Gastrocnemius medialis (tissue), 4 donors: ENCODE results near the gene HRCT1. TPM values are rescaled to one million over a fixed set of nuclear protein-coding genes. Genes with fewer than 3 reads are reported as not detected.

Experiments used
- ATAC-seq, 2 donors: fragments of 150-250 bp; one replicate each; pipeline ENCODE4 v1.9.1; 2016
- DNase-seq, 2 donors: peaks; one replicate each; pipeline ENCODE4 v3.0.0-alpha.2; 2019
- H3K27ac ChIP-seq, 4 donors: fragments of 200-600 bp; sonication (generic); 1 replicate in 1 of 4; 2 replicates in 3 of 4; pipeline ENCODE4 v1.5.1; 2016 to 2018; ENCODE audit warnings: mild to moderate bottlenecking in 2 of 4, moderate library complexity in 1 of 4
- H3K27me3 ChIP-seq, 3 donors: fragments of 200-600 bp; sonication (generic) in 2 of 3; 1 replicate in 1 of 3; 2 replicates in 2 of 3; pipeline versions ENCODE4 v1.5.1 to v1.6.0; 2016 to 2019; ENCODE audit warnings: mild to moderate bottlenecking in 1 of 3, moderate library complexity in 1 of 3
- H3K36me3 ChIP-seq, 2 donors: fragments of 200-600 bp; sonication (generic) in 1 of 2; one replicate each; pipeline ENCODE4 v1.5.1; 2017 to 2018
- H3K4me1 ChIP-seq, 2 donors: fragments of 200-600 bp; sonication (generic) in 1 of 2; one replicate each; pipeline ENCODE4 v1.5.1; 2016 to 2017; ENCODE audit warnings: mild to moderate bottlenecking in 2 of 2
- H3K4me3 ChIP-seq, 4 donors: fragments of 200-600 bp; sonication (generic) in 3 of 4; 1 replicate in 1 of 4; 2 replicates in 3 of 4; pipeline ENCODE4 v1.5.1; 2016 to 2019; ENCODE audit warnings: mild to moderate bottlenecking in 2 of 4
- H3K9me3 ChIP-seq, 3 donors: fragments of 200-600 bp; sonication (generic) in 2 of 3; 1 replicate in 1 of 3; 2 replicates in 2 of 3; pipeline ENCODE4 v1.5.1; 2016 to 2019
- POLR2A ChIP-seq, 2 donors: fragments of 450-650 bp; IDR thresholded peaks; one replicate each; pipeline ENCODE4 v1.6.1; 2017; ENCODE audit warnings: antibody characterized with exemption in 2 of 2, mild to moderate bottlenecking in 2 of 2, moderate library complexity in 2 of 2
- in situ Hi-C, 4 donors: fragments of 200-750 bp; cut with MboI; loops; one replicate each; pipeline versions ENCODE4 v1.15.0 to v1.8.0; 2017; ENCODE audit warnings: low sequenced_read_pairs in 4 of 4
- intact Hi-C: fragments of 100-400 bp; cut with DNase I; formaldehyde crosslinking; loops from one replicate; pipeline ENCODE4 v1.15.1; 2023; ENCODE audit warnings: low total_unique reads
- total RNA-seq, 4 donors: library from RNA; depleted of rRNA; stranded (reverse); fragments of >200 nt; gene quantifications; one replicate each; pipeline versions ENCODE4 v1.1.0 to v1.2.3, GENCODE V29; 2016
- TF ChIP-seq, protein P1 (sequence below), 5 experiments: fragments of 450-650 bp in 3 of 5; fragments of 200-600 bp in 2 of 5; sonication (generic) in 2 of 5; IDR thresholded peaks in 4 of 5; conservative IDR thresholded peaks in 1 of 5; 1 replicate in 4 of 5; 2 replicates in 1 of 5; pipeline ENCODE4 v1.5.1; 2016 to 2019; ENCODE audit warnings: antibody characterized with exemption in 5 of 5, mild to moderate bottlenecking in 3 of 5, moderate library complexity in 3 of 5

The HRCT1 gene
- total RNA-seq, 4 donors from 2014 or later = 3.2 to 5.1 (median 3.3) TPM; not detected in 1

DNA sequence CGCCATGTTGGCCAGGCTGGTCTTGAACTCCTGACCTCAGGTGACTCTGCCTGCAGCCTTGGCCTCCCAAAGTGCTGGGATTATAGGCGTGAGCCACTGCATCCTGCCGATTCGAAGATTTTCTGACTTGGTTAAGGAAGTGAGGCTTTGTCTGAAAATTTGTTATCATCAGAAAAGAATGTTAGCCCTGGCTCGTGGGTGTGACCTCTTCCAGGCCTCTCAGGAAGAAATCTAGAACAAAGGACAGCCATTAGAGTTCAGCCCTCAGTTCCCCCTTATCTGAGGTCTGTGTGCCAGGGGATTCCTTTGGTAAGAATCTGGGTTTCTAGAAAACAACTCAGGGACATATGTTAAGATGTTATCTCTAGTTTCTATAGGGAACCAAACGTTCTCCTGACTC lies 45.7 kb downstream of the HRCT1 start:
- ATAC-seq = peak; percentile 47 to 56
- TF ChIP-seq, protein P1, sequence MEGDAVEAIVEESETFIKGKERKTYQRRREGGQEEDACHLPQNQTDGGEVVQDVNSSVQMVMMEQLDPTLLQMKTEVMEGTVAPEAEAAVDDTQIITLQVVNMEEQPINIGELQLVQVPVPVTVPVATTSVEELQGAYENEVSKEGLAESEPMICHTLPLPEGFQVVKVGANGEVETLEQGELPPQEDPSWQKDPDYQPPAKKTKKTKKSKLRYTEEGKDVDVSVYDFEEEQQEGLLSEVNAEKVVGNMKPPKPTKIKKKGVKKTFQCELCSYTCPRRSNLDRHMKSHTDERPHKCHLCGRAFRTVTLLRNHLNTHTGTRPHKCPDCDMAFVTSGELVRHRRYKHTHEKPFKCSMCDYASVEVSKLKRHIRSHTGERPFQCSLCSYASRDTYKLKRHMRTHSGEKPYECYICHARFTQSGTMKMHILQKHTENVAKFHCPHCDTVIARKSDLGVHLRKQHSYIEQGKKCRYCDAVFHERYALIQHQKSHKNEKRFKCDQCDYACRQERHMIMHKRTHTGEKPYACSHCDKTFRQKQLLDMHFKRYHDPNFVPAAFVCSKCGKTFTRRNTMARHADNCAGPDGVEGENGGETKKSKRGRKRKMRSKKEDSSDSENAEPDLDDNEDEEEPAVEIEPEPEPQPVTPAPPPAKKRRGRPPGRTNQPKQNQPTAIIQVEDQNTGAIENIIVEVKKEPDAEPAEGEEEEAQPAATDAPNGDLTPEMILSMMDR (IDR thresholded peaks at IDR 0.05 in 4 of 5, conservative IDR thresholded peaks at IDR 0.05 in 1 of 5) = no peak
- no peaks in the 10 kb centered on the region for H3K4me1 ChIP-seq
- in situ Hi-C loops = loop anchor here in 2 of 4 donors (10.0 to 25.0 kb wide), 2 partner anchors 63 to 386 kb away; no protein-coding TSS in a partner anchor
- H3K9me3 ChIP-seq = no peaks in the 10 kb centered on the region
- H3K36me3 ChIP-seq = no peaks in the 10 kb centered on the region
- peak overlapping the region; percentile 45 to 70 (median 61) for H3K27ac ChIP-seq
- intact Hi-C loops = no loop called here
- no peak overlapping the region for H3K4me3 ChIP-seq
- no peak for DNase-seq
- H3K27me3 ChIP-seq = no peaks in the 10 kb centered on the region

DNA sequence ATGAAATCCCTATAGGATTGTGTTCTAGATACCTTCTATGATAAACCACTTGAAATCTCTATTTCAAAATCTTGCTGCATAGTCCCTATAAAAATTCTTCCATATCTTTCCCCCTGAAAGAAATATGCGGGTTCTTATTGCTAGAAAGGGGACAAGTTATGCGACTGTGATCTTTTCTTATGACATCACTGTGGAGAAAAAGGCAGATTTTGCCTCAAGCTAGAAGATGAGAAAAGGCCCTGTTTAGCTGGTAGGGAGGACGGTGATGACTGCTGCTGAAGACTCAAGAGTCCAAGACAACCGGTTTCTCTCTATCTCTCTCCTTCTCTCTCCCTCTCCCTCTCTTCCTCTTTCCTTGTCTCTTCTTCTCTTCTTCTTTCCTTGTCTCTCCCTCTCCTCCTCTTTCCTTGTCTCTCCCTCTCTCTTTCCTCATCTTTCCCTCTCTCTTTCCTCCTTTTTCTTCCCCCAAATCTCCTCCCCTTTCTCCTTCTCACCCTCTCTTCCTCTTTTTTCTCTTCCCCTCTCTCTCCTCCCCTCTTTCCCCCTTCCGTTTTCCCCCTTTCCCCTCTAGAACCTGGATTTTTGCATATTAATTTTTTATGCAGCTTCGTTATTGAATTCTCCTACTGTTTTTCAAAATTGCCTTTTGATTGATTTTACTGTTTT lies 46.7 kb downstream of the HRCT1 start:
- Histone ChIP-seq H3K36me3 (no peaks in the 10 kb centered on the region), H3K9me3 (no peaks in the 10 kb centered on the region), H3K4me3 (no peak overlapping the region), H3K4me1 (no peaks in the 10 kb centered on the region), H3K27me3 (no peaks in the 10 kb centered on the region), H3K27ac (peak overlapping the region in 3 of 4 donors; percentile 53 to 70 (median 64))
- no peak for ATAC-seq
- no peak for DNase-seq
- in situ Hi-C loops = loop anchor here in 2 of 4 donors (10.0 to 25.0 kb wide), 2 partner anchors 62 to 385 kb away; no protein-coding TSS in a partner anchor
- intact Hi-C loops = no loop called here
- no peak for TF ChIP-seq POLR2A (IDR thresholded peaks at IDR 0.05)
- TF ChIP-seq, protein P1 (IDR thresholded peaks at IDR 0.05 in 4 of 5, conservative IDR thresholded peaks at IDR 0.05 in 1 of 5) = no peak

DNA sequence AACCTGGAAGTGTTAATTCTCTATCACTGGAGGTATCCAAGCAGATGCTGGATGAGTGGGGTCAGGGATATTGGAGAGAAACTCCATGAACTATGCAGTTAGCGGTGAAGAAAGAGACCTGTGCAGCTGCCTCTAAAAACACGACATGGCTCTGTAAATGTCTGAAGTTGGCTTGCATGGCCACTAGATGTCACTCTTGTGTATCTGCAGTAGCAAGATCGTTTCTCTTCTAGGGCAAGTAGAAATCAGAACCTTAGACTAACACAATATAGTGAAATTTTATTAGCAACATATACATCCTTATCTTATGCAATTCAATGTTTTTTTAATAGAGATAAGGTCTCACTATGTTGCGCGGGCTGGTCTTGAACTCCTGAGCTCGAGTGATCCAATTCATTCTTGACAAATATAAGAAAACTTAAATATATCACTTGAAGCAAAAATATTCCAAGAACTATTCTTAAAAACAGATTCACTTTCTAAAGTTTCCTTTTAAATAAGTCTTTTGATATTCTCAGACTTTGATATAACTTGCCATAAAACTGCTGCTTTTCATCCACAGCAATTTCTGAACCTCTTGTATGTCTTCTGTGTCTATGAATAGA lies 49.0 kb downstream of the HRCT1 start:
- Histone ChIP-seq H3K27me3 (no peaks in the 10 kb centered on the region), H3K36me3 (no peaks in the 10 kb centered on the region), H3K9me3 (no peaks in the 10 kb centered on the region), H3K27ac (no peak overlapping the region), H3K4me3 (no peak overlapping the region), H3K4me1 (no peaks in the 10 kb centered on the region)
- ATAC-seq (peak; percentile 85 to 87), DNase-seq (peak in 1 of 2 donors; percentile 42)
- in situ Hi-C loops (loop anchor here in 3 of 4 donors (5.0 to 25.0 kb wide), 4 partner anchors 53 to 382 kb away; no protein-coding TSS in a partner anchor), intact Hi-C loops (loop anchor here (1.0 to 2.0 kb wide), 2 partner anchors 68 to 212 kb away; no protein-coding TSS in a partner anchor)
- no peak for TF ChIP-seq POLR2A (IDR thresholded peaks at IDR 0.05)
- TF ChIP-seq, protein P1 (IDR thresholded peaks at IDR 0.05 in 4 of 5, conservative IDR thresholded peaks at IDR 0.05 in 1 of 5) = peak; percentile 66 to 86 (median 70)

DNA sequence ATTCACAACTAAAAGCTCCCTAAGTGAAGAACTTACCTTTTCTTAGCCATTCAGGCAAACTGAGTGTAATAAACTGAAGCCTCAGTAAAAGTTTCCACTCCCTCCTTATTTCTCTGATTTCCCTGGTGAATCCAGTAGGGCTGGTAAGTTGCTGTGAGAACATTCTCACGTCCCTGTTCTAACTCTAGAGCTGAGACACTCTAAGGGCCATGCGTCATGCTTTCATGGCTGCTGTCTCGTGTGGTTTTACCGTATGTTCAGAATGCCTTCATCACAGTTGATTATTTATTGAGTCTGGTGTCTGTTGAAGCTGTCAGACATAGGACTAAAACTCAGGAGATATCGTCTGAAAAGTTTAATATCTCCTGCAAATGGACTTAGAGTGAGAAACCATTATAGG lies 50.6 kb downstream of the HRCT1 start:
- intact Hi-C loops (no loop called here), in situ Hi-C loops (loop anchor here in 3 of 4 donors (5.0 to 25.0 kb wide), 4 partner anchors 54 to 381 kb away; no protein-coding TSS in a partner anchor)
- no peak overlapping the region for H3K4me3 ChIP-seq
- no peak for TF ChIP-seq POLR2A (IDR thresholded peaks at IDR 0.05)
- TF ChIP-seq, protein P1 (IDR thresholded peaks at IDR 0.05 in 4 of 5, conservative IDR thresholded peaks at IDR 0.05 in 1 of 5) = no peak
- no peaks in the 10 kb centered on the region for H3K36me3 ChIP-seq
- no peaks in the 10 kb centered on the region for H3K4me1 ChIP-seq
- ATAC-seq (no peak), DNase-seq (no peak)
- H3K27me3 ChIP-seq = no peaks in the 10 kb centered on the region
- no peak overlapping the region for H3K27ac ChIP-seq
- H3K9me3 ChIP-seq = no peaks in the 10 kb centered on the region

Other genes with a start within 250 kb of the HRCT1 start
- gene RMRP, start 248.2 kb upstream of the HRCT1 start, total RNA-seq = 100 to 1,000 TPM; 115 to 715 (median 367) TPM
- gene CCDC107, start 247.9 kb upstream of the HRCT1 start, total RNA-seq = 10 to 100 TPM; 21.9 to 45.3 (median 31.5) TPM
- under 1 TPM in 2 of 4 donors, not detected in 2; 0.07 to 0.10 TPM for gene ARHGEF39, start 241.0 kb upstream of the HRCT1 start, total RNA-seq
- gene CA9, start 232.3 kb upstream of the HRCT1 start, total RNA-seq = not detected
- 1,000 to 10,000 TPM; 6,121 to 7,913 (median 7,020) TPM for gene TPM2, start 216.3 kb upstream of the HRCT1 start, total RNA-seq
- 100 to 1,000 TPM; 106 to 256 (median 186) TPM for gene TLN1, start 174.0 kb upstream of the HRCT1 start, total RNA-seq
- gene CREB3, start 173.5 kb upstream of the HRCT1 start, total RNA-seq = 10 to 100 TPM; 17.8 to 39.6 (median 26.2) TPM
- 10 to 100 TPM; 47.3 to 63.2 (median 51.4) TPM for gene GBA2, start 157.0 kb upstream of the HRCT1 start, total RNA-seq
- gene RGP1, start 156.9 kb upstream of the HRCT1 start, total RNA-seq = 10 to 100 TPM; 22.0 to 41.1 (median 36.3) TPM
- gene MSMP, start 151.9 kb upstream of the HRCT1 start, total RNA-seq = not detected
- 10 to 100 TPM; 12.3 to 19.2 (median 16.3) TPM for gene NPR2, start 114.6 kb upstream of the HRCT1 start, total RNA-seq
- under 1 TPM in 2 of 4 donors, not detected in 2; 0.53 to 0.61 TPM for gene SPAG8, start 93.9 kb upstream of the HRCT1 start, total RNA-seq
- 10 to 100 TPM in 3 of 4 donors, 1 to 10 TPM in 1; 4.5 to 26.7 (median 22.0) TPM for gene HINT2, start 91.2 kb upstream of the HRCT1 start, total RNA-seq
- not detected for gene FAM221B, start 77.5 kb upstream of the HRCT1 start, total RNA-seq
- gene TMEM8B, start 77.0 kb upstream of the HRCT1 start, total RNA-seq = 1 to 10 TPM; 1.9 to 6.4 (median 6.1) TPM
- not detected for gene OR13J1, start 35.8 kb upstream of the HRCT1 start, total RNA-seq
- 1 to 10 TPM; 1.3 to 4.4 (median 2.5) TPM for gene SPAAR, start 3.3 kb downstream of the HRCT1 start, total RNA-seq
- not detected for gene OR2S2, start 52.0 kb downstream of the HRCT1 start, total RNA-seq
- 1 to 10 TPM; 2.9 to 4.1 (median 3.5) TPM for gene RECK, start 130.7 kb downstream of the HRCT1 start, total RNA-seq
- 1 to 10 TPM; 3.3 to 5.3 (median 3.9) TPM for gene GLIPR2, start 230.5 kb downstream of the HRCT1 start, total RNA-seq